Lower leg skin (tissue), 4 donors: ENCODE data around the gene SUN1. TPM values are rescaled to one million over a fixed set of nuclear protein-coding genes. Genes with fewer than 3 reads are reported as not detected.

ENCODE experiments used
- DNase-seq, 2 donors: peaks; one replicate each; pipeline ENCODE4 v3.0.0-alpha.2; 2019; ENCODE audit warnings: low spot score in 2 of 2
- H3K4me3 ChIP-seq: fragments of 200-600 bp; sonication (generic); 2 replicates; pipeline ENCODE4 v1.5.1; 2017; ENCODE audit warnings: mild to moderate bottlenecking, low read depth; ENCODE audit not compliant: poor library complexity, severe bottlenecking
- POLR2A ChIP-seq, 2 donors: fragments of 450-650 bp; IDR thresholded peaks; one replicate each; pipeline ENCODE4 v1.6.1; 2016 to 2017; ENCODE audit warnings: antibody characterized with exemption in 2 of 2, mild to moderate bottlenecking in 1 of 2, moderate library complexity in 1 of 2
- WGBS, 2 donors: methylation state at CpG; one replicate each; pipeline ENCODE4 v1.1.5; 2018; 5-methylcytosine and 5-hydroxymethylcytosine counted together
- intact Hi-C: fragments of 100-400 bp; cut with DNase I; formaldehyde crosslinking; loops from one replicate; pipeline ENCODE4 v1.15.0; 2023; ENCODE audit warnings: low total_unique reads
- total RNA-seq, 4 donors: library from RNA; depleted of rRNA; stranded (reverse); fragments of >200 nt; gene quantifications; one replicate each; pipeline ENCODE4 v1.1.0, GENCODE V29; 2016
- TF ChIP-seq, protein P1 (sequence below), 3 donors: fragments of 450-650 bp; IDR thresholded peaks; one replicate each; pipeline ENCODE4 v1.5.1; 2016; ENCODE audit warnings: antibody characterized with exemption in 3 of 3, mild to moderate bottlenecking in 3 of 3, moderate library complexity in 2 of 3

Gene SUN1
- total RNA-seq, 4 donors from 2014 or later = 265 to 429 (median 271) TPM

DNA sequence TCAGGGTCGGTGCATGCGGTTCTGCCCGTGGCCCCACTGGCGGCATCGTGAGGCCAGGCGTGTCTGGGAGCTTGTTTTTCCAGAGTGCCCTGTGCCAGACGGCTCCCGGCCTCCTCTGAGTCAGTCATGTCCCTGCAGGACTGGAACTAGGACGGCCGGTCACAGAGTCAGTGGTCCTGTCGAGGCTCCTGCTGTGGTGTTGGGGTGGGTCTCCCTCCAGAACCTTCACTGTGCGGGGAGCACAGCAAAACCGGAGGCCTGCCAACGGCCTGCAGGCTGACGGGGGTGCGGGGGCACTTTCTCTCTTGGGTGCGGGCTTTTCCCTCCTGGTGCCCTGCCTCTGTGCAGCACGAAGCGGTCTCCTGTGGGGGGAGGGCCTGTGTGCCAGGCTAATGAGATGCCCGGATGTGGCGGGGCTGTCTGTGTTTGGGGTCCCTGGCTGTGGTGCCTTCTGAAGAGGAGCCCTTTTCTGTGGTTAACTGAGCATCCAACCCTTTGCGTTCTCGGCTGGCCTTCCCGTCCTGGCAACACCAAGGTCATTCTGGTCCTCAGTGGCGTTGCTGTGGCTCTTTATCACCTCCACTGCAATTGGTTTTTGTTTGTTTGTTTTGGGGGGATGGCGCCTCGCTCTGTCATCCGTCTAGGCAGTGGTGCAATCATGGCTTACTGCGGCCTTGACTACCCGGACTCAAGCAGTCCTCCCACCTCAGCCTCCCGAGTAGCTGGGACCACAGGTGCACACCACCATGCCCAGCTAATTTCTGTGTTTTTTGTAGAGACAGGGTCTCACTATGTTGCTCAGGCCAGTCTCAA is 52.1 kb downstream of the SUN1 start:
- DNase-seq = no peak

DNA sequence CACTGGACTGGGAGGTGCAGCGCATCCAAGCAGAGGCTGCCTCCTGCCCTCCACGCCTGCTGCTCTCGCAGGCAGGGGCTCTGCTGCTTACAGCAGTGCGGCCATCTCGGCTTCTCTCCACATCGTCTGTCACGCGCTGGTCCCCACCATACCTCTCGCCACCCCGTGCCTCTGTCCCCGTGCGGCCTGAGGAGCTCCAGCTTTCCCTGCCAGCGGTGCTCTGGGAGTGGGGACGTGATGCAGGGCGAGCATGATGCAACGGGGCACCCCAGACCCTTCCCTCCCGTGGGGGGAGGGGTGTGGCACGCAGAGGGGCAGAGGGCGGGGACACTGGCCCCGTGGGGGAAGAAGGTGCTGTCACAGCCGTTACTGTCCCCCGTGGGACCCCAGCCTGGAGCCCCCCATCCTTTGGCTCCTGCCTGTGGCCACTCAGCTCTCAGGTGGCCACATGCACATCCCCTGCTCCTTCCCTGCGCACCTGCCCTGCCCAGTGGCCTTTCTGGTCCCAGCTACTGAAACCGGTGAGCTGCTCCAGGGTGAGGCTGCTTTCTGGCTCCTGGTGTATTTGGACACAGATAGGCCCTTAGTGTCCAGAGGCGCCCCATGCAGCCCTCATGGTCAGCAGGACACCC is 53.1 kb downstream of the SUN1 start:
- TF ChIP-seq, protein P1, sequence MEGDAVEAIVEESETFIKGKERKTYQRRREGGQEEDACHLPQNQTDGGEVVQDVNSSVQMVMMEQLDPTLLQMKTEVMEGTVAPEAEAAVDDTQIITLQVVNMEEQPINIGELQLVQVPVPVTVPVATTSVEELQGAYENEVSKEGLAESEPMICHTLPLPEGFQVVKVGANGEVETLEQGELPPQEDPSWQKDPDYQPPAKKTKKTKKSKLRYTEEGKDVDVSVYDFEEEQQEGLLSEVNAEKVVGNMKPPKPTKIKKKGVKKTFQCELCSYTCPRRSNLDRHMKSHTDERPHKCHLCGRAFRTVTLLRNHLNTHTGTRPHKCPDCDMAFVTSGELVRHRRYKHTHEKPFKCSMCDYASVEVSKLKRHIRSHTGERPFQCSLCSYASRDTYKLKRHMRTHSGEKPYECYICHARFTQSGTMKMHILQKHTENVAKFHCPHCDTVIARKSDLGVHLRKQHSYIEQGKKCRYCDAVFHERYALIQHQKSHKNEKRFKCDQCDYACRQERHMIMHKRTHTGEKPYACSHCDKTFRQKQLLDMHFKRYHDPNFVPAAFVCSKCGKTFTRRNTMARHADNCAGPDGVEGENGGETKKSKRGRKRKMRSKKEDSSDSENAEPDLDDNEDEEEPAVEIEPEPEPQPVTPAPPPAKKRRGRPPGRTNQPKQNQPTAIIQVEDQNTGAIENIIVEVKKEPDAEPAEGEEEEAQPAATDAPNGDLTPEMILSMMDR (IDR thresholded peaks at IDR 0.05) = no peak
- no peak for TF ChIP-seq POLR2A (IDR thresholded peaks at IDR 0.05)
- intact Hi-C loops = no loop called here
- DNase-seq = no peak
- H3K4me3 ChIP-seq = no peak overlapping the region
- 83 to 85% methylated on average over 25 of the region's 25 CpGs for WGBS, 2 donors

More for the DNA sequence above, 52.1 kb downstream of the SUN1 start:
- H3K4me3 ChIP-seq = no peak overlapping the region
- 57 to 59% methylated on average over 29 to 31 of the region's 31 CpGs for WGBS, 2 donors
- intact Hi-C loops = no loop called here
- TF ChIP-seq POLR2A (IDR thresholded peaks at IDR 0.05) = no peak
- TF ChIP-seq, protein P1 (IDR thresholded peaks at IDR 0.05) = no peak

DNA sequence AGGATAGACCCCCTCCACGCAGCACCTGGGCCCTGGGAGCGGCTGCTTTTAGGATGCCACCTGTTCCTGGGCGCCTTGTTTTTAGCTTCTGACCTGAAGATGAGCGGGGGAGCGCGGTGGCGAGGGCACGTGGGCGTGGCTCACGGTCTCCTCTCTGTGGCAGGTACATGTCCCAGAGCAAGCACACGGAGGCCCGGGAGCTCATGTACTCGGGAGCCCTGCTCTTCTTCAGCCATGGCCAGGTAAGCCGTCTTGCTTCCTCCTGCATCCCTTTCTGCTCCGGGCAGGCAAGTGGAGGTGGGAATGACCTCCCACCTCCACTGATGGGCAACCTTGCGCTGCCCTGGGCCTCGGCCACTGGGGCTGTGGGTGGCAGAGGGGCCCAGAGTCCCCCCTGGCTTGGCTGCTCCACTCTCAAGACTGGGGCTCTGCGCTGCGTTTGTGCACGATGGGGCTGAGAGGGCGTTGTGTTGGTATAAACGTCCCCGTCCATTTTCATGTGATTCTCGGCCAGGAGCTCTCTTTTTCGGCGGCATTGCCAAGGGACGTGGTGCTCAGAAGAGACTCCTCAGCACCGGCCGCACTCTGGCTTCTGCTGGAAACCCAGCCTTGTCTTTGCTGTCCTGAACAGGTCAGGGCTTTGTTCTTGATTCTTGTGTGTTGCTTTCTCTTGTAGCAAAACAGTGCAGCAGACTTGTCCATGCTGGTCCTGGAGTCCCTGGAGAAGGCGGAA is 53.8 kb downstream of the SUN1 start:
- no peak overlapping the region for H3K4me3 ChIP-seq
- DNase-seq = no peak
- intact Hi-C loops = no loop called here
- WGBS, 2 donors = 89 to 91% methylated on average over 23 to 24 of the region's 30 CpGs
- TF ChIP-seq, protein P1 (IDR thresholded peaks at IDR 0.05) = no peak
- no peak for TF ChIP-seq POLR2A (IDR thresholded peaks at IDR 0.05)

DNA sequence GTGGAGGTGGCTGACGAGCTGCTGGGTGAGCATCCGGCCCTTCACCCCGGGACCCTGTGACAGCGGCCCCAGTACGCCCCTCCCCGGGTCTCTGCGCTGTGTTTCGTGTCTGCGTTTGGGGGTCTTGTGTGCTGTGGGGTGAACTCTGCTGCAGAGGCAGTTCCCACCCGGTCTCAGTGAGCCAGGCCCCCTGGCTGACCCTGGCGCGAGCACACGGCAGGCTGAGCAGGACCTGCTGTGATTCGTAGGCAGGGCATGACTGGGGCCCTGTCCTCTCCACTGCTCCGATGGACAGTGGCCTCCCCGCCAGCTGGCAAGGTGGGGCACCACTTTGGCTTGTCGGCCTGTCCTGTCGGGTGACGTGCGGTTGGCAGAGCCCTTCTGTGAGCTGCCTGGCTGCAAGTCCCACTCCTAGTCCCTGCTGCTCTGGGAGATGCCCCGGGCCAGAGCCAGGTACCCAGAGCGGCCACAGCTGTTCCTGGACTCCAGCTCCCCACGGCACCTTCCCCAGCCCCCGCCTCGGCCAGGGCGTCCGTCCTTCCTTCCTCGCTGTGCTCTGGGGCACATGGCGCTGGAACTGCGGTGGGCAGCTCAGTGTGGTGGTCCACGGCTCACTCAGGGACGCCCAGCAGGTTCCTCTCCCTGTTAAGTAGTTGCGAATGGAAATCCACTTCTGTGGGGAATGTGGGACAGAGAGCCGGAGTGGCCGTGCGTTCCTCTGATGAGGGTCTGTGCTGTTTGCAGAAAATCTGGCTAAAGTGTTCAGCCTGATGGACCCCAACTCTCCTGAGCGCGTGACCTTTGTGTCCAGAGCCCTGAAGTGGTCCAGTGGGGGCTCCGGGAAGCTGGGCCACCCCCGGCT is 54.6 kb downstream of the SUN1 start:
- TF ChIP-seq, protein P1 (IDR thresholded peaks at IDR 0.05) = no peak
- TF ChIP-seq POLR2A (IDR thresholded peaks at IDR 0.05) = no peak
- no peak for DNase-seq
- H3K4me3 ChIP-seq = no peak overlapping the region
- WGBS, 2 donors = 90 to 94% methylated on average over 30 to 40 of the region's 40 CpGs
- intact Hi-C loops = no loop called here

DNA sequence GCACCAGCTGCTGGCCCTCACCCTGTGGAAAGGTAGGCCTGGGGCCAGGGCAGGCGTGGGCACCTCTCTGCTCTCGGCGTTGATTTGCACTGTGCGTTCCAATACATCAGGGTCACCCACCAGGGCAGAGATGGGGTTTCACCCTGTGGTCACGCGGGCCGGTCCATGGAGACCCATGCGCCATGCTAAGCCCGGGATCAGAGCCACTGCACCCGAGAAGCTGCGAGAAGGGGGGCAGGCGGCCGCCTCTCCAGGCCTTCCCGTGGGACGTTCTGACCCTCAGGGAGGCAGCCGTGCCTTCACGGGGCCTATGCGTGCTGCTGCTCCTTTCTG is 55.2 kb downstream of the SUN1 start:
- no peak for DNase-seq
- H3K4me3 ChIP-seq = no peak overlapping the region
- intact Hi-C loops = no loop called here
- TF ChIP-seq POLR2A (IDR thresholded peaks at IDR 0.05) = no peak
- TF ChIP-seq, protein P1 (IDR thresholded peaks at IDR 0.05) = no peak
- 93 to 95% methylated on average over 12 to 18 of the region's 18 CpGs for WGBS, 2 donors
